ENCODE data around the gene EZR.

Gene EZR

GRCh38 chr6:158754738-158755137 is 64.4 kb downstream of the EZR start:
- no peak for DNase-seq
- H3K27me3 ChIP-seq (replicated peaks; ENCODE audit: control insufficient read depth, insufficient read depth, low read length, poor library complexity, severe bottlenecking), result no peaks in the 10 kb centered on the region
- H3K27ac ChIP-seq (ENCODE audit: insufficient read depth, low read length, poor library complexity, severe bottlenecking), result no peak overlapping the region
- peaks cover 40% of the 10 kb centered on the region for H3K36me3 ChIP-seq (ENCODE audit: control insufficient read depth, insufficient read depth, low read length)
- no peaks in the 10 kb centered on the region for H3K9me3 ChIP-seq (ENCODE audit: control insufficient read depth, low read length)
- H3K4me3 ChIP-seq (ENCODE audit: insufficient read depth, low read depth, low read length, poor library complexity, severe bottlenecking), result no peak overlapping the region
- H3K4me1 ChIP-seq (ENCODE audit: control insufficient read depth, insufficient read depth, low read length, poor library complexity, severe bottlenecking), result no peaks in the 10 kb centered on the region

GRCh38 chr6:158753811-158754210 is 65.4 kb downstream of the EZR start:
- DNase-seq, result no peak
- Histone ChIP-seq H3K4me3 (ENCODE audit: insufficient read depth, low read depth, low read length, poor library complexity, severe bottlenecking) (no peak overlapping the region), H3K27ac (ENCODE audit: insufficient read depth, low read length, poor library complexity, severe bottlenecking) (no peak overlapping the region), H3K9me3 (ENCODE audit: control insufficient read depth, low read length) (no peaks in the 10 kb centered on the region), H3K27me3 (replicated peaks; ENCODE audit: control insufficient read depth, insufficient read depth, low read length, poor library complexity, severe bottlenecking) (no peaks in the 10 kb centered on the region), H3K36me3 (ENCODE audit: control insufficient read depth, insufficient read depth, low read length) (peaks cover 40% of the 10 kb centered on the region), H3K4me1 (ENCODE audit: control insufficient read depth, insufficient read depth, low read length, poor library complexity, severe bottlenecking) (no peaks in the 10 kb centered on the region)

- DNase-seq, result no peak
- no peak overlapping the region for H3K27ac ChIP-seq (ENCODE audit: insufficient read depth, low read length, poor library complexity, severe bottlenecking)
- no peak overlapping the region for H3K4me3 ChIP-seq (ENCODE audit: insufficient read depth, low read depth, low read length, poor library complexity, severe bottlenecking)
- H3K9me3 ChIP-seq (ENCODE audit: control insufficient read depth, low read length), result no peaks in the 10 kb centered on the region
- peaks cover 39% of the 10 kb centered on the region for H3K36me3 ChIP-seq (ENCODE audit: control insufficient read depth, insufficient read depth, low read length)
- no peaks in the 10 kb centered on the region for H3K27me3 ChIP-seq (replicated peaks; ENCODE audit: control insufficient read depth, insufficient read depth, low read length, poor library complexity, severe bottlenecking)
- no peaks in the 10 kb centered on the region for H3K4me1 ChIP-seq (ENCODE audit: control insufficient read depth, insufficient read depth, low read length, poor library complexity, severe bottlenecking)
Observed at GRCh38 chr6:158752613-158753012, 66.6 kb downstream of the EZR start.

- DNase-seq, result no peak
- H3K9me3 ChIP-seq (ENCODE audit: control insufficient read depth, low read length), result no peaks in the 10 kb centered on the region
- H3K27ac ChIP-seq (ENCODE audit: insufficient read depth, low read length, poor library complexity, severe bottlenecking), result no peak overlapping the region
- H3K4me3 ChIP-seq (ENCODE audit: insufficient read depth, low read depth, low read length, poor library complexity, severe bottlenecking), result no peak overlapping the region
- no peaks in the 10 kb centered on the region for H3K27me3 ChIP-seq (replicated peaks; ENCODE audit: control insufficient read depth, insufficient read depth, low read length, poor library complexity, severe bottlenecking)
- H3K36me3 ChIP-seq (ENCODE audit: control insufficient read depth, insufficient read depth, low read length), result peaks cover 32% of the 10 kb centered on the region
- H3K4me1 ChIP-seq (ENCODE audit: control insufficient read depth, insufficient read depth, low read length, poor library complexity, severe bottlenecking), result no peaks in the 10 kb centered on the region
Observed at GRCh38 chr6:158751921-158752320, 67.2 kb downstream of the EZR start.

GRCh38 chr6:158751224-158751623 is 67.9 kb downstream of the EZR start:
- Histone ChIP-seq H3K27me3 (replicated peaks; ENCODE audit: control insufficient read depth, insufficient read depth, low read length, poor library complexity, severe bottlenecking) (no peaks in the 10 kb centered on the region), H3K27ac (ENCODE audit: insufficient read depth, low read length, poor library complexity, severe bottlenecking) (no peak overlapping the region), H3K9me3 (ENCODE audit: control insufficient read depth, low read length) (no peaks in the 10 kb centered on the region), H3K4me1 (ENCODE audit: control insufficient read depth, insufficient read depth, low read length, poor library complexity, severe bottlenecking) (no peaks in the 10 kb centered on the region), H3K36me3 (ENCODE audit: control insufficient read depth, insufficient read depth, low read length) (peaks cover 32% of the 10 kb centered on the region), H3K4me3 (ENCODE audit: insufficient read depth, low read depth, low read length, poor library complexity, severe bottlenecking) (no peak overlapping the region)
- DNase-seq, result no peak

- Histone ChIP-seq H3K4me3 (ENCODE audit: insufficient read depth, low read depth, low read length, poor library complexity, severe bottlenecking) (no peak overlapping the region), H3K27ac (ENCODE audit: insufficient read depth, low read length, poor library complexity, severe bottlenecking) (no peak overlapping the region), H3K36me3 (ENCODE audit: control insufficient read depth, insufficient read depth, low read length) (peaks cover 16% of the 10 kb centered on the region), H3K9me3 (ENCODE audit: control insufficient read depth, low read length) (no peaks in the 10 kb centered on the region), H3K27me3 (replicated peaks; ENCODE audit: control insufficient read depth, insufficient read depth, low read length, poor library complexity, severe bottlenecking) (no peaks in the 10 kb centered on the region), H3K4me1 (ENCODE audit: control insufficient read depth, insufficient read depth, low read length, poor library complexity, severe bottlenecking) (no peaks in the 10 kb centered on the region)
- DNase-seq, result no peak
Observed at GRCh38 chr6:158744986-158745430, 74.2 kb downstream of the EZR start.

- peaks cover 5% of the 10 kb centered on the region for H3K9me3 ChIP-seq (ENCODE audit: control insufficient read depth, low read length)
- H3K27me3 ChIP-seq (replicated peaks; ENCODE audit: control insufficient read depth, insufficient read depth, low read length, poor library complexity, severe bottlenecking), result no peaks in the 10 kb centered on the region
- no peak overlapping the region for H3K4me3 ChIP-seq (ENCODE audit: insufficient read depth, low read depth, low read length, poor library complexity, severe bottlenecking)
- DNase-seq, result no peak
- H3K4me1 ChIP-seq (ENCODE audit: control insufficient read depth, insufficient read depth, low read length, poor library complexity, severe bottlenecking), result no peaks in the 10 kb centered on the region
- H3K27ac ChIP-seq (ENCODE audit: insufficient read depth, low read length, poor library complexity, severe bottlenecking), result no peak overlapping the region
- H3K36me3 ChIP-seq (ENCODE audit: control insufficient read depth, insufficient read depth, low read length), result peaks cover 25% of the 10 kb centered on the region
Observed at GRCh38 chr6:158743033-158743651, 76.0 kb downstream of the EZR start.

- Histone ChIP-seq H3K36me3 (ENCODE audit: control insufficient read depth, insufficient read depth, low read length) (peaks cover 13% of the 10 kb centered on the region), H3K27me3 (replicated peaks; ENCODE audit: control insufficient read depth, insufficient read depth, low read length, poor library complexity, severe bottlenecking) (no peaks in the 10 kb centered on the region), H3K4me1 (ENCODE audit: control insufficient read depth, insufficient read depth, low read length, poor library complexity, severe bottlenecking) (no peaks in the 10 kb centered on the region), H3K9me3 (ENCODE audit: control insufficient read depth, low read length) (peaks cover 5% of the 10 kb centered on the region), H3K4me3 (ENCODE audit: insufficient read depth, low read depth, low read length, poor library complexity, severe bottlenecking) (no peak overlapping the region), H3K27ac (ENCODE audit: insufficient read depth, low read length, poor library complexity, severe bottlenecking) (no peak overlapping the region)
- no peak for DNase-seq
Observed at GRCh38 chr6:158739673-158740072, 79.5 kb downstream of the EZR start.

GRCh38 chr6:158737710-158738615 is 81.2 kb downstream of the EZR start:
- no peak for DNase-seq
- Histone ChIP-seq H3K4me3 (ENCODE audit: insufficient read depth, low read depth, low read length, poor library complexity, severe bottlenecking) (no peak overlapping the region), H3K36me3 (ENCODE audit: control insufficient read depth, insufficient read depth, low read length) (peaks cover 18% of the 10 kb centered on the region), H3K27me3 (replicated peaks; ENCODE audit: control insufficient read depth, insufficient read depth, low read length, poor library complexity, severe bottlenecking) (no peaks in the 10 kb centered on the region), H3K27ac (ENCODE audit: insufficient read depth, low read length, poor library complexity, severe bottlenecking) (no peak overlapping the region), H3K9me3 (ENCODE audit: control insufficient read depth, low read length) (peaks cover 10% of the 10 kb centered on the region), H3K4me1 (ENCODE audit: control insufficient read depth, insufficient read depth, low read length, poor library complexity, severe bottlenecking) (no peaks in the 10 kb centered on the region)

GRCh38 chr6:158737082-158737709 is 82.0 kb downstream of the EZR start:
- Histone ChIP-seq H3K27ac (ENCODE audit: insufficient read depth, low read length, poor library complexity, severe bottlenecking) (no peak overlapping the region), H3K4me3 (ENCODE audit: insufficient read depth, low read depth, low read length, poor library complexity, severe bottlenecking) (no peak overlapping the region), H3K36me3 (ENCODE audit: control insufficient read depth, insufficient read depth, low read length) (peaks cover 18% of the 10 kb centered on the region)

More at GRCh38 chr6:158737082-158737709, 82.0 kb downstream of the EZR start:
- H3K9me3 ChIP-seq (ENCODE audit: control insufficient read depth, low read length), result peaks cover 10% of the 10 kb centered on the region
- no peaks in the 10 kb centered on the region for H3K27me3 ChIP-seq (replicated peaks; ENCODE audit: control insufficient read depth, insufficient read depth, low read length, poor library complexity, severe bottlenecking)
- DNase-seq, result no peak
- no peaks in the 10 kb centered on the region for H3K4me1 ChIP-seq (ENCODE audit: control insufficient read depth, insufficient read depth, low read length, poor library complexity, severe bottlenecking)
